ENCODE results near the gene KIRREL1.

Gene KIRREL1

DNA sequence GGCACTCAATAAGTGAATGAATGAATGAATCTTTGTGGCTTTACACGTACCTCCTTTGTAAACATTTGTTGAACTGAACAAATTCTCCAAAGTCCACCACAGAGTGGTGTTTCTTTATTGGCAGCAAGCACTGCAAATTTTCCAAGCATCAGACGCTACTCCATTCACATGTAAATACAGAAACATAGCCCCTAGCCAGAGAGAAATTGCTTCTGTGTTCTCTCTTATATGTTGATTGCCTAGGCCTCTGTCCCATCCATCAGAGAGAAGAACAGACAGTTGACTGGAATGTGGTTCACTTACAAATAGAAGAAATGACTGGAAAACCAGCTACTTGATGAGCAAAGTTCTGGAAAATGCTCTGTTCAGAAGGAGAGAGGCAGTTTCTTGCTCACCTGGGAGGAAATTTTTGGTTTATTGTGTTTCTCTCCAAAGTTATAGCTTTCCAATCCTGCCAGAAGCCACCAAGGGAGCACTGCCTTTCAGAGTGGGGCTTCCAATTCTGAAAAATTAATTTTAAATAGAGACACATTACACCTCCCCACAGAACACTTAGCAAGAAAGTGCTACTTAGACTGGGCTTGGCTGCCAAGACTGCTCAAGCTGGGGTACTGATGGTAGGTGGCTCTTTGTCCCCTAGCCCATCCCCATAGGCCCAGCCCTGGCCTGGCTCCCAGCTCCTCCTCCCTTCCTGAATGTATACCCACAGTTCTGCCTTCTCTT, 18.1 kb upstream of the KIRREL1 start:
- DNase-seq, result no peak

- no peak for DNase-seq
Observed at GRCh38 chr1:157976888-157977287, 16.6 kb upstream of the KIRREL1 start.

- no peak for DNase-seq
Observed at GRCh38 chr1:157978586-157979403, 14.7 kb upstream of the KIRREL1 start.

- DNase-seq, result no peak
Observed at GRCh38 chr1:157982136-157982535, 11.3 kb upstream of the KIRREL1 start.

GRCh38 chr1:157983787-157984186, 9.7 kb upstream of the KIRREL1 start:
- DNase-seq, result no peak

- no peak for DNase-seq
Observed at GRCh38 chr1:157984469-157984868, 9.0 kb upstream of the KIRREL1 start.

- DNase-seq, result no peak
Observed at GRCh38 chr1:157985473-157985872, 8.0 kb upstream of the KIRREL1 start.

DNA sequence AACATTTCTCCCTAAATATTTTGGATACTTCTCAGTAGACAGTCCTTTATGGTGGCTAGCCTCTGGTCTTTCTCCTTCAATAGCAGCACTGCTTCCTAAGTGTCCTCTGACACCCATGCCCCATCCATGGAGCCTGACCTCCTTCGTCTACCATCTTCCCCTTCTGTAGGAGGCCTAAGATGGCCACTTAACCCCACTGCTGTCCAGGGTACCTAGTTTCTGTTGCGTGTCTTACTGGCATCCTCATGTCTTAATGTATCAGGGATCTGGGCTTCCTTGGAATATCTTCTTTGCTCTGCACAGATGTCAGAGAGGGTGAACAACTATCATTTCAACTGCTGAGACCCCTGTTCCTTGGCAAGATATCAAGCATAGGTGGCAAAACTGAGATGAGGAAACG, 5.4 kb upstream of the KIRREL1 start:
- DNase-seq, result no peak

- DNase-seq, result peak; percentile 14 to 29
Observed at GRCh38 chr1:157992031-157992832, 1.2 kb upstream of the KIRREL1 start.

- no peak for DNase-seq
Observed at GRCh38 chr1:157992833-157993146, 655 bp upstream of the KIRREL1 start.

GRCh38 chr1:157993918-157994605, 617 bp downstream of the KIRREL1 start:
- DNase-seq, result no peak

DNA sequence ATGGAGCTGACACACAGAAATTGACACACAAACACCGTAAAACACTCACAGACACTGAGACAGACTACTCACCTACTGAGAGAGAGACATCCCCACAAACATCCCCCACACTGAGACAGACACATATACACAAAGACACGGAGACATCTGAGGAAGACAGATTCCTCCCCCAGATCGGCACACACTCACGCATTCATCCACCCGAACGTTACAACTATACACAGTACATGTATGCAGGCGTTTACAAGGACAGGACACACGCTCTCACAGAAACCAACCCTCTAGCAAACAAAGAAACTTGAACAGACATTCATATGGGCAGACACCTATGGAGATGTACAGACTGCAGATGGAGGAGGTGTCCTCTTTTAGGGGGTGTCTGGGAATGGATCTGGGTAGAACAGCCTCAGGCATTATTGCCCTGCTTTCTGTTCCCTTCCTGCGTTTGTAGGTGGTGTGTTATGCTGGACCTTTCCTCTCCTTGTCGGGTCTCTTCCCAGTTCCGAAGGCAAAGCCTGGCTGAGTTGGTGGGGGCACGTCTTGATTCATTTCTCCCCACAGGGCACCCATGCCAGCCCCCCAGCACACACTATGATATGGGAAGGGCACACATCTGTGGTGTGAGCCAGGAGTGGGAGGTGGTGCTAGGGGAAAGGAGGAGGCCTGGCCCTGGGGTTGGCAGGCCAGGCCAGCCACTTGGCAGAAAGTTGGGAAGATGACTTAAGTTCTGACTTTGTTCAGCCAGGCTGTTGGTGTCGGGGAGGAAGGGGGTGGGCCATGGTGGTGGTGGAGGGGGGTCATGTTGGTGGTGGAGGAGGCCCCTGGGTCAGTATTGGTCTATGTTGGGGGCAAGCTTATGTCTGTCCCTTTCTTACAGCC, 1.5 kb downstream of the KIRREL1 start:
- no peak for DNase-seq

DNA sequence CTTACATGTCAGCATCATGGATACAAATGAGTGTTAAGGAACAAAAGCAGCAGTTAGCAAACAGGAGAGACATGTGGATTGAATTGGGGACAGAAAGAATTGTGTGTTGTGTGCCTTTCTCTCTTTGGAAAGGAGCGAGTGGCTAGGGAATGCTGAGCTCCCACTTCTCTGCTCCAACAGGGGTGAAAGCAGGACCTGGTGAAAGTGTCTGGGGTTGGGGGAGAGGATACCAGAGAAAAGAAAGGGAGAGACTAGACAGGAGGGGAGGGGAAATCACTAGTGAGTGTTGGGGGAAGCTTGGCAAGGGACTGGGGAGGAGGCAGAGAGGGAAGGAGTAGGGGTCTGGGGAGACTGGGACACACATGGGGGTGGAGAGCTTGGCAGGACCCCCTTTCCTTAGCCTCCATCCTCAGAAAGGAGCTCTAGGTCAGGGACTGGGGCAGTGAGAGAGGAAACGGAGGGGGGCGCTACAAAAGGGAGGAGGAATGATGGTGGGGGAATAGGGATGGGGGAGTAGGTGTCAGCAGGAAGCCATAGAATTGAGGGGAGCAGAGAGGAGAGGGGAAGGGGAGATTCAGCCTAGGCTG, 2.2 kb downstream of the KIRREL1 start:
- no peak for DNase-seq

DNA sequence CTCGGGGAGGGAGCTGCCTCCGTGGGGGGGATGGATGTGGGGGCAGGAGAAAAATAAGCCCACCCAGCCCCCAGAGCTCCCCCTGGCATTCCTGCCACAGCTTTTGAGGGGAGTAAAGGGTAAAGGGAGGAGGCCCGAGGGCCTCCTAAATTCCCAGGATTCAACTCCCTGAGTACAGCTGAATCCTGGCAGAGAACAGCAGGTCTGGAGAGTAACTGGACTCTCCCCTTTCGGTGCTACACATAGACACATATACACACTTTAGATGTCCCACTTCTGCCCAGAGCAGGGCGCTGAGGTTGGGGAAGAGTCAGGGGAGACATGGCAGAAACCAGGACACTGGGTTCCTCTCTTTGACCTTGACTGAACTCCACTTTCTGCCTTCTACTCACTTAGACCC, 3.0 kb downstream of the KIRREL1 start:
- DNase-seq, result no peak

DNA sequence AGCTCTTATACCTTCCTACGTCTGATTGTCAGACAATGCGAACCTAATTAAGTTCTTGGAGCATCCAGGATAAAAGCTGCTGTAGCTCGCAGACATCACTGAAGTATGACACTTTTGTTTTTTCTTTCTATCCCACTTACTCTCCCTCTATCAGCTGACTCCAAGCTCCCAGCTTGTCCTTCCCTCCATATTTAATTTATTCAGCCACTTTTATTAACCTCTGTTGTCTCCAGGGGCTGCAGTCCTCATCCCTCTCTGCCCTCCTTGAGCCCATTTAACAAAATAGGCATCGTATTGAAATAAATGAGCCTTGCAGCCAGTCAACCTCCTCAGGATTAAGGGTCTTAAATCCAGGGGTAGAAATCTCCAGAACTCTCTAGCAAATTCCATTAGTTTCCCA, 7.1 kb downstream of the KIRREL1 start:
- DNase-seq, result no peak

GRCh38 chr1:158002022-158002630, 8.7 kb downstream of the KIRREL1 start:
- no peak for DNase-seq

GRCh38 chr1:158002631-158003405, 9.4 kb downstream of the KIRREL1 start:
- no peak for DNase-seq

DNA sequence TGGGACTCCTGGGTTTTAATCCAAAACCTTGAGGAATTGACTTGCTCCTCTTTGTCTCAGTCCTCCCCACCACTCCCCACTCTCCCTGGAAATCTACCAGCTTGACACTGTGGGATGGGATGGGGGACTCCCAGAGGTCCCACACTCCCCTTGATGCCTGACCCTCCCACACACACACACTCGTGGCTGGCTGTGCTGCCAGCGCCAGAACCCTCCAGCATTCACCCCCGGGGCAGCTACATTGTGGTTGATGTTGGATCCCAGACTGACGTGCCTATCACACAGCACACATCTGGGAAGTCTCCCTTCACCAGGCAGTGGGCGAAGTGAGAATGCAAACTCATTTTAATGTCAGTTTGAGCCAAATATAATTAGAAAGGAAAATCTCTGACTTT, 10.0 kb downstream of the KIRREL1 start:
- no peak for DNase-seq

- no peak for DNase-seq
Observed at GRCh38 chr1:158005224-158005623, 11.8 kb downstream of the KIRREL1 start.

DNA sequence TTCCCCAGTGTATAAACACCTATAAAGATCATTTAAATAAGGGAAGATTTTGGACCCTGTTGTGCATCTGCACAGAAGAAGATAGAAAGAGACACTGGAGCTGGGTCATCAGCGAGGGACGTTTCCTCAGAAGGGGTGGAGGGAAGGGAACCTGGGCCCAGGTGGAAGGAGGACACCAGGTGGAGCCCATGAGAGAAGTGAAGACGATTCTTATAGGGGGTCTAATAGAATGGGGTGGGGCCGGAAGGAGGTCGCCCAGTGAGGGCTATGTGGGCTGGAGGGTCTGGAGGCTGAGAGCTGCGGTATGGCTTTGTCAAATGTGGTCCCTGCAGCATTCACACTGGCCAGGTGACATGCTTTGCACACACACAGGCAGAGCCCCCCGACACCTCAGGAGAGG, 13.7 kb downstream of the KIRREL1 start:
- DNase-seq, result no peak
